Measurements from ENCODE around the gene ST3GAL3. TPM values are rescaled to one million over a fixed set of nuclear protein-coding genes. Genes with fewer than 3 reads are reported as not detected.

ST3GAL3 gene
- total RNA-seq, 1 donor from 2014 or later: 24.4 TPM

DNA sequence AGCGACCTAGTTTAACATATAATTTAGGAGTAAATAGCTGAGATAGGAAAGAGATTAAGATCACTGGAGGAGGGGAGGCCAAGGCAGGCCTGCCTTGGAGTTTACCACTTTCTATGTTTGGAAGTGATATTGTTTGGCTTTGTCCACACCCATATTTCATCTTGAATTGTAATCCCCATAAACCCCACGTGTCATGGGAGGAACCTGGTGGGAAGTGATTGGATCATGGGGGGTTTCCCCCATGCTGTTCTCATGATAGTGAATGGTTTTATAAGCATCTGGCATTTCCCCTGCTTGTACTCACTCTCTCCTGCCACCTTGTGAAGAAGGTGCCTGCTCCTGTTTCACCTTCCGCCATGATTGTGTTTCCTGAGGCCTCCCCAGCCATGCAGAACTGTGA, 168.0 kb downstream of the ST3GAL3 start:
- Mint-ChIP-seq H3K4me3 (no peak overlapping the region), H3K36me3 (no peaks in the 10 kb centered on the region)

DNA sequence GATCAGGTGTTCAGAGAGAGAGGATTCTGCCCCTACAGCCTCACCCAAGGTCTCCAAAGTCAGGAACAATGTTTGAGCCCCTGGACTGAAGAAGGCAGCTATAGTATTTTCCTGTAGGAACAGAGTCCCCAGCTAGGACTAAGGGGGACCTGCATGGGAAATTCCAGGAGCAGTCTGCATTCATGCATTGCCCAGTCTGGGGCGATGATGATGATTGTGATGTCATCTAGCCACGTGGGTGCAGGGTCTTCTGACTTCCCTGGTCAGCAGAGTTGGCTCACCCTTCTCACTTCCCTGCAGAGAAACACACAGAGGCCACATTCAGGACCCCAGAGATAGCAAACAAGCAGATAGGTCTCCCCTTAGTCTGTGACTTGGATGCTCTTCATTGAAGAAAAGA, 169.8 kb downstream of the ST3GAL3 start:
- Mint-ChIP-seq H3K27me3 (no peaks in the 10 kb centered on the region), H3K4me1 (ENCODE audit: unreplicated experiment) (no peaks in the 10 kb centered on the region), H3K4me3 (no peak overlapping the region), H3K27ac (no peak overlapping the region), H3K9me3 (no peaks in the 10 kb centered on the region), H3K36me3 (no peaks in the 10 kb centered on the region)
- no peak for DNase-seq (ENCODE audit: extremely low spot score, unreplicated experiment)
- TF ChIP-seq, protein P1, sequence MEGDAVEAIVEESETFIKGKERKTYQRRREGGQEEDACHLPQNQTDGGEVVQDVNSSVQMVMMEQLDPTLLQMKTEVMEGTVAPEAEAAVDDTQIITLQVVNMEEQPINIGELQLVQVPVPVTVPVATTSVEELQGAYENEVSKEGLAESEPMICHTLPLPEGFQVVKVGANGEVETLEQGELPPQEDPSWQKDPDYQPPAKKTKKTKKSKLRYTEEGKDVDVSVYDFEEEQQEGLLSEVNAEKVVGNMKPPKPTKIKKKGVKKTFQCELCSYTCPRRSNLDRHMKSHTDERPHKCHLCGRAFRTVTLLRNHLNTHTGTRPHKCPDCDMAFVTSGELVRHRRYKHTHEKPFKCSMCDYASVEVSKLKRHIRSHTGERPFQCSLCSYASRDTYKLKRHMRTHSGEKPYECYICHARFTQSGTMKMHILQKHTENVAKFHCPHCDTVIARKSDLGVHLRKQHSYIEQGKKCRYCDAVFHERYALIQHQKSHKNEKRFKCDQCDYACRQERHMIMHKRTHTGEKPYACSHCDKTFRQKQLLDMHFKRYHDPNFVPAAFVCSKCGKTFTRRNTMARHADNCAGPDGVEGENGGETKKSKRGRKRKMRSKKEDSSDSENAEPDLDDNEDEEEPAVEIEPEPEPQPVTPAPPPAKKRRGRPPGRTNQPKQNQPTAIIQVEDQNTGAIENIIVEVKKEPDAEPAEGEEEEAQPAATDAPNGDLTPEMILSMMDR (conservative IDR thresholded peaks at IDR 0.05): no peak

More for the DNA sequence above, 168.0 kb downstream of the ST3GAL3 start:
- Mint-ChIP-seq H3K9me3 (no peaks in the 10 kb centered on the region), H3K27me3 (no peaks in the 10 kb centered on the region), H3K4me1 (ENCODE audit: unreplicated experiment) (no peaks in the 10 kb centered on the region), H3K27ac (no peak overlapping the region)
- TF ChIP-seq, protein P1 (conservative IDR thresholded peaks at IDR 0.05): no peak
- DNase-seq (ENCODE audit: extremely low spot score, unreplicated experiment): no peak

DNA sequence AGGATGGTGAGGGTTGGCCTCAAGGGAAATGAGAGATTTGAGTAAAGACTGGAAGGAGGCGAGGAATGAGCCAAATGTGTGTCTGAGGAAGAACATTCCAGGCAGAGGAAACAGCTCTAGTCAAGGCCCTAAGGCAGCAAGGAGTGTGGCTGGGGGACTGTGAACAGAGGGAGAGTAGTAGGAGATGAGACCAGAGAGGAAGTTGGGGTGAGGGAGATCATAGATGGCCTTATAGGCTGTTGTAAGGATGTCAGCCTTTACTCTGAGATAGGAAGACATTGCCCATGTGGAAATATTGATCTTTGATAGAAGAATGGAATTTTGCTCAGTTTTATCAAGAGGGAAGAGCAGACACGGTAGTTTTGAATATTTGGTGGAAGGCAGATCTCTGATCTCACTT, 171.1 kb downstream of the ST3GAL3 start:
- H3K36me3 Mint-ChIP-seq: no peaks in the 10 kb centered on the region
- no peak overlapping the region for H3K4me3 Mint-ChIP-seq
- TF ChIP-seq, protein P1 (conservative IDR thresholded peaks at IDR 0.05): no peak
- no peak for DNase-seq (ENCODE audit: extremely low spot score, unreplicated experiment)
- H3K27ac Mint-ChIP-seq: no peak overlapping the region
- no peaks in the 10 kb centered on the region for H3K9me3 Mint-ChIP-seq
- H3K4me1 Mint-ChIP-seq (ENCODE audit: unreplicated experiment): no peaks in the 10 kb centered on the region
- H3K27me3 Mint-ChIP-seq: no peaks in the 10 kb centered on the region

DNA sequence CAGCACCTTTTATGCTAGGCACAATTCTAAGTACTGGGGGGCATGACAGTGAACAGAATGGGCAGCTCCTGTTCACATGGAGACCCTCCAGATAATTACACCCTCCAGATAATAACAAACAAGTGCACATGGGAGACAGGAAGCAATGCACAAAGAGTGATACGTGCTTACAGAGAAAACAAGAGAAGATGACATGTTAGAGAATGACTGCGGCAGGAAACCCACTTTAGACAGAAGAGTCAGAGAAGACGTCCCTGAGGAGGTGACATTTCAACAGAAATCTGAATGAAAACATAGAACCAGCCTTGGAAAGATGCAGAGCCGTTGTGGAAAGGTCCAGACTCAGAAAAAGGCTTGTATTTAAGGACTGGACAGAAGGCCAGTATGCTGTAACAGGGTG, 171.5 kb downstream of the ST3GAL3 start:
- H3K4me1 Mint-ChIP-seq (ENCODE audit: unreplicated experiment): no peaks in the 10 kb centered on the region
- H3K36me3 Mint-ChIP-seq: no peaks in the 10 kb centered on the region
- H3K9me3 Mint-ChIP-seq: no peaks in the 10 kb centered on the region
- no peak for DNase-seq (ENCODE audit: extremely low spot score, unreplicated experiment)
- H3K4me3 Mint-ChIP-seq: no peak overlapping the region
- no peaks in the 10 kb centered on the region for H3K27me3 Mint-ChIP-seq
- no peak overlapping the region for H3K27ac Mint-ChIP-seq
- TF ChIP-seq, protein P1 (conservative IDR thresholded peaks at IDR 0.05): no peak

DNA sequence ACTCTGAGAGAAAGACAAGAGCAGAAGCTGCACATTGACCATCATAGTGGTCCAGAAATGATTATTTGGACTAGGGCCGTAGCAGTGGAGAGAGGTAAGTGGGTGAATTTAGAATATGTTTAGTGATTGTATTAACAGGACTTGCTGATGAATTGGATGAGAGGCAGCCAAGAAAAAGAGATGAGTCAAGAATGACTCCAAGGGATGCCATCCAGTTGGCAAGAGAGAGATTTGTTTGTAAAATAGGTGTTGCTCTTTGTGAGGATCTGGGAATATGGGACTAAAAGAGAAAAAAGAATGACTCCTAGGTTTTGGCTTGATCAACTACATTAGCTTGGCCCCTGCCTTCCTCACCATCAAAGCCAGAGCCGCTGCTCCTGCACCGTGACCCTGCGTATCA, 172.1 kb downstream of the ST3GAL3 start:
- Mint-ChIP-seq H3K4me1 (ENCODE audit: unreplicated experiment) (no peaks in the 10 kb centered on the region), H3K27ac (no peak overlapping the region), H3K27me3 (no peaks in the 10 kb centered on the region), H3K9me3 (no peaks in the 10 kb centered on the region), H3K4me3 (no peak overlapping the region), H3K36me3 (no peaks in the 10 kb centered on the region)
- no peak for DNase-seq (ENCODE audit: extremely low spot score, unreplicated experiment)
- TF ChIP-seq, protein P1 (conservative IDR thresholded peaks at IDR 0.05): no peak

DNA sequence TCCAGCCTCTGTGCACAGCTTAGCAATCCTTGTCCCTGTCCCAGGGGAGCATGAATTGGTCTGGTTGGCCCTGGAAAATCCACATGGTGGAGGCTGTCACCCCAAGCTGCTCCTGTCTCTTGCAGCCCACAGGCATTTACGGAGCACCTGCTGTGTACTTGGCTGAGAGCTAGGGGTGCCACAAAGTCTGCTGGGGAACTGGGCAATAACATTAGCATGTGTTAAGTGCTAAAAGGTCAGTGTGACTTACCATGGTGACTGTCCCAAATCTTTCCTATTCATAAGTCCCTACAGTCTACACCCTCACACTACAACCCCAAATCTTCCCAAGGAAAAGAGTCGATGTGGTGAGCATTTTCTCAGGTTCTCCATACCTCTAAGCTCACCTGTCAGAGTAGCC, 172.7 kb downstream of the ST3GAL3 start:
- no peak for DNase-seq (ENCODE audit: extremely low spot score, unreplicated experiment)
- Mint-ChIP-seq H3K9me3 (no peaks in the 10 kb centered on the region), H3K4me1 (ENCODE audit: unreplicated experiment) (peaks cover 4% of the 10 kb centered on the region), H3K27ac (no peak overlapping the region), H3K27me3 (no peaks in the 10 kb centered on the region), H3K36me3 (no peaks in the 10 kb centered on the region), H3K4me3 (no peak overlapping the region)
- TF ChIP-seq, protein P1 (conservative IDR thresholded peaks at IDR 0.05): no peak
